ENCODE data around the gene VPS41.

The VPS41 gene

GRCh38 chr7:38907766-38908165 is 1.2 kb downstream of the VPS41 start:
- DNase-seq (ENCODE audit: low read depth) = no peak
- peak overlapping the region; percentile 92 for H3K4me3 ChIP-seq (replicated peaks; ENCODE audit: low read depth, low read length)
- TF ChIP-seq CTCF (IDR thresholded peaks at IDR 0.05; ENCODE audit: low read length, missing control alignments) = no peak

- no peak for DNase-seq (ENCODE audit: low read depth)
- TF ChIP-seq CTCF (IDR thresholded peaks at IDR 0.05; ENCODE audit: low read length, missing control alignments) = no peak
- H3K4me3 ChIP-seq (replicated peaks; ENCODE audit: low read depth, low read length) = no peak overlapping the region
Measured at GRCh38 chr7:38907066-38907465, 1.9 kb downstream of the VPS41 start.

GRCh38 chr7:38905056-38905759 is 3.8 kb downstream of the VPS41 start:
- DNase-seq (ENCODE audit: low read depth) = peak; percentile 7
- TF ChIP-seq CTCF (IDR thresholded peaks at IDR 0.05; ENCODE audit: low read length, missing control alignments) = no peak
- no peak overlapping the region for H3K4me3 ChIP-seq (replicated peaks; ENCODE audit: low read depth, low read length)

- DNase-seq (ENCODE audit: low read depth) = no peak
- TF ChIP-seq CTCF (IDR thresholded peaks at IDR 0.05; ENCODE audit: low read length, missing control alignments) = no peak
- no peak overlapping the region for H3K4me3 ChIP-seq (replicated peaks; ENCODE audit: low read depth, low read length)
Measured at GRCh38 chr7:38903057-38903456, 5.9 kb downstream of the VPS41 start.

GRCh38 chr7:38902449-38902848 is 6.5 kb downstream of the VPS41 start:
- TF ChIP-seq CTCF (IDR thresholded peaks at IDR 0.05; ENCODE audit: low read length, missing control alignments) = no peak
- H3K4me3 ChIP-seq (replicated peaks; ENCODE audit: low read depth, low read length) = no peak overlapping the region
- no peak for DNase-seq (ENCODE audit: low read depth)

GRCh38 chr7:38893061-38893460 is 15.9 kb downstream of the VPS41 start:
- no peak for DNase-seq (ENCODE audit: low read depth)
- TF ChIP-seq CTCF (IDR thresholded peaks at IDR 0.05; ENCODE audit: low read length, missing control alignments) = no peak
- no peak overlapping the region for H3K4me3 ChIP-seq (replicated peaks; ENCODE audit: low read depth, low read length)

GRCh38 chr7:38890597-38890996 is 18.4 kb downstream of the VPS41 start:
- no peak for DNase-seq (ENCODE audit: low read depth)
- H3K4me3 ChIP-seq (replicated peaks; ENCODE audit: low read depth, low read length) = no peak overlapping the region
- TF ChIP-seq CTCF (IDR thresholded peaks at IDR 0.05; ENCODE audit: low read length, missing control alignments) = no peak
